Measurements from ENCODE around the gene TPM3.
"Not testable (repeated sequence)": the region's sequence is repeated elsewhere in the genome, so short reads cannot be mapped to it uniquely, and the experiment has no call there.

- not testable (repeated sequence) for TF ChIP-seq BHLHE40 (IDR thresholded peaks at IDR 0.05; ENCODE audit: borderline replicate concordance); SUZ12 (IDR thresholded peaks at IDR 0.05); ARNT (IDR thresholded peaks at IDR 0.05); HDGF (IDR thresholded peaks at IDR 0.05; ENCODE audit: borderline replicate concordance)
Observed at GRCh38 chr1:154123205-154123604, 68.7 kb downstream of the TPM3 start.
